ENCODE results near the gene MBNL1. TPM values are rescaled to one million over a fixed set of nuclear protein-coding genes. Genes with fewer than 3 reads are reported as not detected.

The MBNL1 gene
- polyA plus RNA-seq, 1 donor (not counting 4 experiments of a cell fraction or from before 2014, with no cell fraction given): 58.3 TPM

DNA sequence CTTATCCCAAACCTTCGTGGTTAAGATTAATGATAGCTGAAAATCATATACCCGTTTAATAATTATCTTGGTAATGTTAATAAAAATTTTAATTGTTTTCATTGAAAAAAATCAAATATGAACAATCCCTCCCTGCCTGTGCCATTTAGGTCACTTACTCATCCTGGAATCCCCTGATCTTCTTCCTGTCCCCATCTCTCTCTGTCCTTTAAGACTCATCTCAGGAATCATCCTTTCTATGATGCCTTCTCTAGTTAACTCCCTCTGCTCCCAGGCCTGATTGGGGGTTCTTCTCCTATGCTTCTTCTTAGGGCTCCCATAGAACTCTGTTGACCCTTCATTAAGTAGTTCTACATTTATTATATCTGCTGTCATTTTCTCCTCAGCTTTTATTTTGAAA lies 91.6 kb downstream of the MBNL1 start:
- H3K4me1 ChIP-seq (ENCODE audit: control insufficient read depth, extremely low read depth, insufficient read depth, low read length): peaks cover 28% of the 10 kb centered on the region

DNA sequence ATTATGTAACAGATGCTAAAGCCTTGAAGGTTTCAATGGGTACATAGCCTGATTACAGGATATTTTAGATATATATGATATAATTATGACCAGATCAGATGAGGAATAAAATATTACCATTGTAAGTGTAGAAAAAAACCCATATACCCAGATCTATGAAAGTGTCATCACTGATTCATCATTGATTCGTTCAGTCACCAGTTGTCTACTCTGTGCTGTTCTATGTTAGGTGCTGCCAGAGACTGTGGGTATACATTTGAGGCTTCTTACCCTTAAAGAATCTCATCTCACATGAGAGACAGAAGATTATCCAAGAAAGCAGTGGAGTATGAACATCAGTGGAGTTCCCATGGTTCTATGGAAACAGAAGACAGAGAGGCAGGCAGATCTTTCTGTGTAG lies 92.2 kb downstream of the MBNL1 start:
- no peak overlapping the region for H3K27ac ChIP-seq (ENCODE audit: control insufficient read depth, insufficient read depth, low read length)
- H3K4me2 ChIP-seq (ENCODE audit: control insufficient read depth, extremely low read depth, insufficient read depth, low read depth, low read length): no peak overlapping the region
- H3K4me1 ChIP-seq (ENCODE audit: control insufficient read depth, extremely low read depth, insufficient read depth, low read length): peaks cover 34% of the 10 kb centered on the region
- no peak overlapping the region for H3K9ac ChIP-seq (ENCODE audit: control insufficient read depth, extremely low read depth, insufficient read depth, low read length)
- peaks cover 54% of the 10 kb centered on the region for H3K79me2 ChIP-seq (ENCODE audit: control insufficient read depth, insufficient read depth, low read length)
- H3K36me3 ChIP-seq (ENCODE audit: control insufficient read depth in 2 of 2, extremely low read depth in 1 of 2, insufficient read depth in 2 of 2, low read length in 2 of 2): no peaks in the 10 kb centered on the region
- H3K27me3 ChIP-seq (ENCODE audit: control insufficient read depth, extremely low read depth, insufficient read depth, low read length): no peaks in the 10 kb centered on the region
- no peak overlapping the region for H3K4me3 ChIP-seq (ENCODE audit: control insufficient read depth in 2 of 3, extremely low read depth in 1 of 3, insufficient read depth in 2 of 3, low read depth in 1 of 3, low read length in 3 of 3)
- peaks cover 2% of the 10 kb centered on the region for H4K20me1 ChIP-seq (ENCODE audit: control insufficient read depth, extremely low read depth, insufficient read depth, low read length)
- no peak for FAIRE-seq
- no peak overlapping the region for H2AFZ ChIP-seq (ENCODE audit: control insufficient read depth, low read length)
- DNase-seq (ENCODE audit: low read depth, low spot score): no peak
- no peaks in the 10 kb centered on the region for H3K9me3 ChIP-seq (ENCODE audit: control insufficient read depth, low read depth, low read length)
- TF ChIP-seq, protein P1, sequence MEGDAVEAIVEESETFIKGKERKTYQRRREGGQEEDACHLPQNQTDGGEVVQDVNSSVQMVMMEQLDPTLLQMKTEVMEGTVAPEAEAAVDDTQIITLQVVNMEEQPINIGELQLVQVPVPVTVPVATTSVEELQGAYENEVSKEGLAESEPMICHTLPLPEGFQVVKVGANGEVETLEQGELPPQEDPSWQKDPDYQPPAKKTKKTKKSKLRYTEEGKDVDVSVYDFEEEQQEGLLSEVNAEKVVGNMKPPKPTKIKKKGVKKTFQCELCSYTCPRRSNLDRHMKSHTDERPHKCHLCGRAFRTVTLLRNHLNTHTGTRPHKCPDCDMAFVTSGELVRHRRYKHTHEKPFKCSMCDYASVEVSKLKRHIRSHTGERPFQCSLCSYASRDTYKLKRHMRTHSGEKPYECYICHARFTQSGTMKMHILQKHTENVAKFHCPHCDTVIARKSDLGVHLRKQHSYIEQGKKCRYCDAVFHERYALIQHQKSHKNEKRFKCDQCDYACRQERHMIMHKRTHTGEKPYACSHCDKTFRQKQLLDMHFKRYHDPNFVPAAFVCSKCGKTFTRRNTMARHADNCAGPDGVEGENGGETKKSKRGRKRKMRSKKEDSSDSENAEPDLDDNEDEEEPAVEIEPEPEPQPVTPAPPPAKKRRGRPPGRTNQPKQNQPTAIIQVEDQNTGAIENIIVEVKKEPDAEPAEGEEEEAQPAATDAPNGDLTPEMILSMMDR (optimal IDR thresholded peaks at IDR 0.05 in 1 of 3, IDR thresholded peaks at IDR 0.05 in 1 of 3, conservative IDR thresholded peaks at IDR 0.05 in 1 of 3; ENCODE audit: extremely low read depth in 1 of 3, insufficient read depth in 2 of 3, low read length in 3 of 3): no peak
- TF ChIP-seq EZH2 (IDR thresholded peaks at IDR 0.05; ENCODE audit: low read length): no peak
- peaks cover 7% of the 10 kb centered on the region for H3K9me1 ChIP-seq (ENCODE audit: control insufficient read depth, extremely low read depth, insufficient read depth, low read length)
- dilution Hi-C loops (cut with MboI; ENCODE audit: extremely low pct_ligation_motif_present, low sequenced_read_pairs): no loop called here

More for the DNA sequence above, 91.6 kb downstream of the MBNL1 start:
- H2AFZ ChIP-seq (ENCODE audit: control insufficient read depth, low read length): no peak overlapping the region
- H3K9me3 ChIP-seq (ENCODE audit: control insufficient read depth, low read depth, low read length): no peaks in the 10 kb centered on the region
- peak overlapping the region; percentile 24 for H3K4me2 ChIP-seq (ENCODE audit: control insufficient read depth, extremely low read depth, insufficient read depth, low read depth, low read length)
- H3K9me1 ChIP-seq (ENCODE audit: control insufficient read depth, extremely low read depth, insufficient read depth, low read length): peaks cover 7% of the 10 kb centered on the region
- DNase-seq (ENCODE audit: low read depth, low spot score) (no peak), FAIRE-seq (no peak)
- H3K27ac ChIP-seq (ENCODE audit: control insufficient read depth, insufficient read depth, low read length): peak overlapping the region; percentile 70
- H3K4me3 ChIP-seq (ENCODE audit: control insufficient read depth in 2 of 3, extremely low read depth in 1 of 3, insufficient read depth in 2 of 3, low read depth in 1 of 3, low read length in 3 of 3): no peak overlapping the region
- no peaks in the 10 kb centered on the region for H3K27me3 ChIP-seq (ENCODE audit: control insufficient read depth, extremely low read depth, insufficient read depth, low read length)
- H3K36me3 ChIP-seq (ENCODE audit: control insufficient read depth in 2 of 2, extremely low read depth in 1 of 2, insufficient read depth in 2 of 2, low read length in 2 of 2): no peaks in the 10 kb centered on the region
- peaks cover 55% of the 10 kb centered on the region for H3K79me2 ChIP-seq (ENCODE audit: control insufficient read depth, insufficient read depth, low read length)
- H3K9ac ChIP-seq (ENCODE audit: control insufficient read depth, extremely low read depth, insufficient read depth, low read length): peak overlapping the region; percentile 13
- dilution Hi-C loops (cut with MboI; ENCODE audit: extremely low pct_ligation_motif_present, low sequenced_read_pairs): no loop called here
- peaks cover 2% of the 10 kb centered on the region for H4K20me1 ChIP-seq (ENCODE audit: control insufficient read depth, extremely low read depth, insufficient read depth, low read length)
- no peak for TF ChIP-seq EZH2 (IDR thresholded peaks at IDR 0.05; ENCODE audit: low read length)
- TF ChIP-seq, protein P1 (optimal IDR thresholded peaks at IDR 0.05 in 1 of 3, IDR thresholded peaks at IDR 0.05 in 1 of 3, conservative IDR thresholded peaks at IDR 0.05 in 1 of 3; ENCODE audit: extremely low read depth in 1 of 3, insufficient read depth in 2 of 3, low read length in 3 of 3): no peak
